Stimulated activated CD4-positive, alpha-beta T cell treated with anti-CD3 and anti-CD28 coated beads, Interleukin-1b, Interleukin-23, amount 100 ng/mL, for 24 hours (primary cell): ENCODE measurements around the gene CNST.
A peak's percentile ranks its signal among the peaks of the same experiment; 100 is the strongest.

Experiments used
- DNase-seq, 4 experiments: peaks; one replicate each; pipeline ENCODE4 v3.0.0-alpha.2; 2020; ENCODE audit warnings: low read depth in 4 of 4, low spot score in 1 of 4

Gene CNST, protein sequence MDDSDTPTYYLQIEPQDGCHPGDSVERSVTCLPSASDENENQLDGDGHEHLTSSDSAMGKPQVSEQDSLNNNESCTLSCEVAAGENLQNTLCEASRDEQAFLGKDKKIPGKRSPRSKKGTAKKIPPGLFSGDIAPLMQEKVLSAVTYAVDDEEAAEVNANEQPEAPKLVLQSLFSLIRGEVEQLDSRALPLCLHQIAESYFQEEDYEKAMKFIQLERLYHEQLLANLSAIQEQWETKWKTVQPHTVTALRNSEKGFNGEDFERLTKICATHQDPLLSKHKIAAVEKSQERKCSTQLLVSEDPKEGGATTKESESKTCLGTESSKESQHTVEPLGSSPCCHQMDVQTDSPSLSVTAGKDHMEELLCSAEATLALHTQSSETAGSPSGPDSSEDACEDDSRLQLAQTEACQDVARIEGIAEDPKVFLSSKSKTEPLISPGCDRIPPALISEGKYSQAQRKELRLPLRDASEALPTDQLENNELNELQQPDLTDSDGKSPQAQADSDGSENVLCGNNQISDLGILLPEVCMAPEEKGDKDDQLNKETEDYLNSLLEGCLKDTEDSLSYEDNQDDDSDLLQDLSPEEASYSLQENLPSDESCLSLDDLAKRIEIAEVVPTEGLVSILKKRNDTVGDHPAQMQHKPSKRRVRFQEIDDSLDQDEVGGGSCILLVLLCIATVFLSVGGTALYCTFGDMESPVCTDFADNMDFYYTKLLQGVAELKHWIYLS

GRCh38 chr1:246566128-246566812, at the start of gene CNST, which contains the start of gene TFB2M:
CNST (plus strand) TSS chr1:246566456; CDS start chr1:246591563, 25,107 bp downstream.
TFB2M (minus strand) TSS chr1:246566261; CDS start chr1:246566138, 123 bp downstream.
- DNase-seq, result peak; percentile 81 to 91 (median 88)

- DNase-seq, result no peak
These were observed 48.9 kb upstream of the CNST start for GRCh38 chr1:246517391-246517790.

- no peak for DNase-seq
These were observed 47.6 kb upstream of the CNST start for GRCh38 chr1:246518456-246519205.

GRCh38 chr1:246519514-246519913, 46.7 kb upstream of the CNST start:
- no peak for DNase-seq

DNA sequence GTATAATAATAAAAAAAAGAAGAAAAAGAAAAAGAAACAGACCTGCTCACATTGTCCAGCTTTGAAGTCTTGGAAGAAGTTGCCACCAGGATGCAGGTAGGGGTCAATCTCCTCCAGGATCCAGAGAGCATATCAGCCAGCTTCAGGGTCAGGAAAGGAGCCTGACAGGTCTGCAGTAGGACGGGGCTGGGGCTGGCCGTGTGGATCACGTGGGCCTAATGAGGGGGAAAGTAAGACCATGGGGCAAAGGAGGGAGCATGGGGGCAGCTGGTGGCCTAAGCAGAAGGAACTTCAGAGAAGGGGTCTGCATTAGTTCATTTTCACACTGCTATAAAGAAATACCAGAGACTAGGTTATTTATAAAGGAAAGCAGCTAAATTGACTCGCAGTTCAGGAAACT, 39.9 kb upstream of the CNST start:
- DNase-seq, result no peak

- DNase-seq, result no peak
These were observed 39.3 kb upstream of the CNST start for GRCh38 chr1:246526915-246527314.

- DNase-seq, result no peak
These were observed 38.7 kb upstream of the CNST start for GRCh38 chr1:246527402-246528088.

GRCh38 chr1:246528933-246529731, 37.1 kb upstream of the CNST start:
- no peak for DNase-seq

GRCh38 chr1:246530482-246530881, 35.8 kb upstream of the CNST start:
- no peak for DNase-seq

GRCh38 chr1:246532519-246532918, 33.7 kb upstream of the CNST start:
- no peak for DNase-seq

DNA sequence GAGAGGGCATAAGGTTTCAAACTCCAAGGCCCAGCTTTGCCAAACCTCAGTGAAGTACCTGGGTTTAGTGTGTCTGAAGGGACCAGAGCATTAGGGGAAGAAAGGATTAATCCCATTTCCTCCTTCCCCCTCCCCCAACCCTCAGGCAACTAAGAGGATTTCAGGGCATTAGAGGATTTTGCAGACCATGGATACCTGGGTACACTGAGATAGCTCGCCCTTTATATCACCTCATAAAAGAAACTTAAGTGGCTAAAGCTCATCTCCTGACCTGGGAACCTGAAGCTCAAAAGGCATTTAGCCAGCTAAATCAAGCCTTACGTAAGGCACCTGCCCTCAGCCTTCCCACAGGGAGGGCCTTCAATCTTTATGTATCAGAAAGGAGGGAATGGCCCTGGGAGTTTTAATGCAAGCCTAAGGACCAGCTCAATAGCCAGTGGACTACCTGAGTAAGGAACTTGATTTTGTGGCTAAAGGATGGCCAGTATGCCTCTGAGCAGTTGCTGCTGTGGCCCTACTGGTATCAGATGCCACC, 32.8 kb upstream of the CNST start:
- no peak for DNase-seq

GRCh38 chr1:246534114-246534513, 32.1 kb upstream of the CNST start:
- DNase-seq, result no peak

GRCh38 chr1:246537441-246537840, 28.8 kb upstream of the CNST start:
- DNase-seq, result no peak

DNA sequence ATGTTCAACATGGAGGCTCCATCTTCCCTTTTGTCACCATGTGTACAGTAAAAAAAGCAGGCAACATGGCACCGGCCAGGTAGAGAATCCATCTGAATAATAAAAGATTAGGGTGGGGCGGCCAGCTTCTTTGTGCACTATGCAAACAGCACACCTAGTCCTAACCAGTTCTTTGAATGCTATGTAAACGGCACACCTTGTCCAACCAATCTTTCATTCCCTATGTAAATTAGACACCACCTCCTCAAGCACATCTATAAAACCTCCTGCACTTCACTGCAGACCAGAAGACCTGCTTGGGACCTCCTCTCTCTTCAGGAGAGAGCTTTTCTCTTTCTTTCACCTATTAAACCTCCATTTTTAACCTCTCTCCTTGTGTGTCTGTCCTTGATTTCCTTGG, 28.4 kb upstream of the CNST start:
- DNase-seq, result no peak

GRCh38 chr1:246540738-246541491, 25.3 kb upstream of the CNST start:
- DNase-seq, result no peak

DNA sequence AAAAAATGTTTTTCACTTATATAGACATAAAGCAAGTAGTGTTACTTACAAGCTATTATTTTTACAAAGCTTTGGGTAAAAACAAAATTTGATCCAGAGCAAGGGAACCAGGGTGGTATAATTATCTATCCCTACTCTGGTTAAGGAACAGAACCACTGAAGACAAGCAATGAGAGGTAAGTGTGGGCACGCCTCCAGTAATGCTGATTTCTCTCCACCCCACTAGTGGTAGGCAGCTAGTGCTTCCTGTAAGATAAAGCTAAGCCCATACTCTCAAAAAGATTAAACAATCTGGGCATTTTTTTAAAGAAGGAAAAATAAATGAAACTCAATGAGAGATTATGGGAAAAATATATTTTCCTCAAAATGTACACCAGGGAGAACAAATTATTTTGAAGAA, 22.3 kb upstream of the CNST start:
- no peak for DNase-seq

DNA sequence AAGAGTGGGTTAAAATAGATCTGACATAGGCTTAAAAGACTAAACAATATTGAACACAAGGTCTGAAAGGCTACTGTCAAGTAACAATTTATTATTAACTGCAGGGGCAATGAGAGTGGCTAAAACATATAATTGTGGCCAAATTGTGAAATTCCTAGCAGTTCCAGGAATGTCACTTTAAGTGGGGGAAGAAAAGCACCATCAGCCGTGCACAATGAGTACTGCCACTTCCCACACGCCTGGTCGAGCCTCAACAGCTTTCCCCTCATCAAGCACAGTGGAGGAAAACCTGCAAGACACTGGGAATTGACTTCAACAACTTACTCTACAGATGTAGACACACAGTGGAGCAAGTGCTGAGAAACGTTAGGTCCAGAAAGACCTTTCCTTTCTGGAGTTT, 16.6 kb upstream of the CNST start:
- no peak for DNase-seq

GRCh38 chr1:246550402-246550801, 15.9 kb upstream of the CNST start:
- DNase-seq, result no peak

GRCh38 chr1:246552110-246552509, 14.1 kb upstream of the CNST start:
- no peak for DNase-seq
